GM21515 (cell line): ENCODE data around the gene IL4R.
"Not testable (repeated sequence)": the region's sequence is repeated elsewhere in the genome, so short reads cannot be mapped to it uniquely, and the experiment has no call there.

ENCODE experiments used
- ATAC-seq: cut with Tn5 transposase; IDR thresholded peaks from one replicate; pipeline ENCODE4 v1.9.1; 2021; ENCODE audit not compliant: unreplicated experiment

Gene IL4R

GRCh38 chr16:27377666-27378485 lies 64.1 kb downstream of the IL4R start:
- no peak for ATAC-seq

- no peak for ATAC-seq
Observed at GRCh38 chr16:27378871-27379481, 65.2 kb downstream of the IL4R start.

GRCh38 chr16:27379919-27380318 lies 66.1 kb downstream of the IL4R start:
- no peak for ATAC-seq

- ATAC-seq = no peak
Observed at GRCh38 chr16:27381236-27381635, 67.5 kb downstream of the IL4R start.

GRCh38 chr16:27381974-27382855 lies 68.4 kb downstream of the IL4R start:
- no peak for ATAC-seq

- no peak for ATAC-seq
Observed at GRCh38 chr16:27383556-27384243, 69.9 kb downstream of the IL4R start.

- ATAC-seq = no peak
Observed at GRCh38 chr16:27384425-27384824, 70.7 kb downstream of the IL4R start.

- no peak for ATAC-seq
Observed at GRCh38 chr16:27385398-27385797, 71.6 kb downstream of the IL4R start.

- no peak for ATAC-seq
Observed at GRCh38 chr16:27386674-27387073, 72.9 kb downstream of the IL4R start.

- peak; percentile 49 for ATAC-seq
Observed at GRCh38 chr16:27387724-27388123, 74.0 kb downstream of the IL4R start.

- no peak for ATAC-seq
Observed at GRCh38 chr16:27389272-27389961, 75.6 kb downstream of the IL4R start.

GRCh38 chr16:27390151-27390550 lies 76.4 kb downstream of the IL4R start:
- no peak for ATAC-seq

GRCh38 chr16:27392671-27393070 lies 78.9 kb downstream of the IL4R start:
- ATAC-seq = no peak

- no peak for ATAC-seq
Observed at GRCh38 chr16:27394516-27394915, 80.7 kb downstream of the IL4R start.

- not testable (repeated sequence) for ATAC-seq
Observed at GRCh38 chr16:27398341-27398893, 84.6 kb downstream of the IL4R start.

- ATAC-seq = no peak
Observed at GRCh38 chr16:27398894-27399853, 85.4 kb downstream of the IL4R start.

GRCh38 chr16:27399969-27400368 lies 86.2 kb downstream of the IL4R start:
- ATAC-seq = no peak

GRCh38 chr16:27400751-27401620 lies 87.2 kb downstream of the IL4R start:
- ATAC-seq = no peak
